Measurements from ENCODE around the gene RALGAPA1. TPM values are rescaled to one million over a fixed set of nuclear protein-coding genes. Genes with fewer than 3 reads are reported as not detected.

The RALGAPA1 gene
- total and polyA plus RNA-seq, 2 donors (not counting 1 experiment from before 2014, with no cell fraction given), result 7.2 to 34.5 TPM

DNA sequence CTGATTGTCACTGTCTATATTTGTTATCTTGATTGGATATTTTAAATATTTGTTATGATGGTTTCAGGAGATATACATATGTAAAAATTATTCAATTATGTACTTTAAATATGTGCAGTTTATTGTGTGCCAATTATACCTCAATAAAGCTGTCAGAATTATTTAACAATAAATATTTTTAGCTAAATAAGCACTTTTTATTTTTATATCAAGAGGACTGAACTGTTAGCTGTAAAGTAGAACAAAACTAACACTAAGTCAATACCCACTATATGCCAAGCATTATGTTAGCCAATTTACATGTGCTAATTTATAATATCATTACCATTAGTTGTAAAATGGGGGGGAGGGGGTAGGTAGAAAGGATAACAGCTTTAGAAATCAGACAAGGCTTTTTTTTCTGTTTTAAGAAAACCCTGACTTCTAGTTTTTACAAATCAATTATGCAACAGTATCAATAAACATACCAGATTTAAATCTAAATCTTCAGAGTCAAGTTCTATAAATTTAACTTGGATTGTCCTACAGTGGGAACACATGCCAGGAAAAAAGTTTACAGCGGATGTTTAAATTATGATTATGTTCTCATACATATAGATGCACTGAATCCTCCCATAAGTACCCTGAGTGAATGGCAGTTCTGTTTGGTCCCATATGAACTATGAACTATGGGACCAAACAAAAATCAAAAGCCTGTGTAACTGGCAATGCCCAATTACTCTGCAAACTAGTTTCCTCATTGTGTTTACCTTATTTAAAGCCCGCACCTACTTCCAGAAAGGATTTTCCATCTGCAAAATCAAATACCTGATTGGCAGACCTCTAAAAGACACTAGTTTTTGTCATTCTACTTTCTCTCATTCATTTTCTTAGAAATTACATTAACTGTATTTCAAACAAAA is 2.8 kb downstream of the RALGAPA1 start:
- Histone ChIP-seq H2AFZ (ENCODE audit: low read length) (no peak overlapping the region), H4K20me1 (ENCODE audit: control insufficient read depth, extremely low read depth, insufficient read depth, low read length) (no peaks in the 10 kb centered on the region), H3K4me1 (ENCODE audit: control insufficient read depth, extremely low read depth, insufficient read depth, low read length) (peaks cover 5% of the 10 kb centered on the region), H3K9me3 (ENCODE audit: control insufficient read depth, insufficient read depth, low read depth, low read length) (no peaks in the 10 kb centered on the region), H3K4me3 (replicated peaks in 1 of 4; ENCODE audit: control extremely low read depth in 1 of 4, insufficient read depth in 1 of 4, low read depth in 3 of 4, low read length in 4 of 4) (peak overlapping the region in 2 of 4 experiments; percentile 71 to 94), H3K4me2 (ENCODE audit: extremely low read depth, insufficient read depth, low read length) (peak overlapping the region; percentile 85), H3K27me3 (ENCODE audit: control insufficient read depth, insufficient read depth, low read length) (no peaks in the 10 kb centered on the region), H3K9ac (ENCODE audit: insufficient read depth, low read length) (no peak overlapping the region), H3K79me2 (ENCODE audit: control insufficient read depth, insufficient read depth, low read length) (peaks cover 22% of the 10 kb centered on the region), H3K36me3 (ENCODE audit: control insufficient read depth, insufficient read depth, low read length) (no peaks in the 10 kb centered on the region), H3K27ac (ENCODE audit: insufficient read depth, low read length) (no peak overlapping the region)
- TF ChIP-seq CTCF (conservative IDR thresholded peaks at IDR 0.05 in 1 of 2, IDR thresholded peaks at IDR 0.05 in 1 of 2; ENCODE audit: low read depth in 1 of 2, low read length in 2 of 2), result no peak
- no peak for TF ChIP-seq EZH2 (IDR thresholded peaks at IDR 0.05; ENCODE audit: low read length, missing control alignments)
- DNase-seq (ENCODE audit: low read depth in 2 of 2), result no peak

GRCh38 chr14:35797796-35798195 is 11.3 kb downstream of the RALGAPA1 start:
- no peaks in the 10 kb centered on the region for H3K27me3 ChIP-seq (ENCODE audit: control insufficient read depth, insufficient read depth, low read length)
- H2AFZ ChIP-seq (ENCODE audit: low read length), result no peak overlapping the region
- H3K9ac ChIP-seq (ENCODE audit: insufficient read depth, low read length), result no peak overlapping the region
- TF ChIP-seq EZH2 (IDR thresholded peaks at IDR 0.05; ENCODE audit: low read length, missing control alignments) (no peak), CTCF (conservative IDR thresholded peaks at IDR 0.05 in 1 of 2, IDR thresholded peaks at IDR 0.05 in 1 of 2; ENCODE audit: low read depth in 1 of 2, low read length in 2 of 2) (no peak)
- H3K4me1 ChIP-seq (ENCODE audit: control insufficient read depth, extremely low read depth, insufficient read depth, low read length), result no peaks in the 10 kb centered on the region
- no peaks in the 10 kb centered on the region for H3K36me3 ChIP-seq (ENCODE audit: control insufficient read depth, insufficient read depth, low read length)
- H3K9me3 ChIP-seq (ENCODE audit: control insufficient read depth, insufficient read depth, low read depth, low read length), result no peaks in the 10 kb centered on the region
- DNase-seq (ENCODE audit: low read depth in 2 of 2), result no peak
- H3K4me2 ChIP-seq (ENCODE audit: extremely low read depth, insufficient read depth, low read length), result no peak overlapping the region
- no peak overlapping the region for H3K4me3 ChIP-seq (replicated peaks in 1 of 4; ENCODE audit: control extremely low read depth in 1 of 4, insufficient read depth in 1 of 4, low read depth in 3 of 4, low read length in 4 of 4)
- H3K27ac ChIP-seq (ENCODE audit: insufficient read depth, low read length), result no peak overlapping the region
- no peaks in the 10 kb centered on the region for H4K20me1 ChIP-seq (ENCODE audit: control insufficient read depth, extremely low read depth, insufficient read depth, low read length)
- peaks cover 5% of the 10 kb centered on the region for H3K79me2 ChIP-seq (ENCODE audit: control insufficient read depth, insufficient read depth, low read length)

DNA sequence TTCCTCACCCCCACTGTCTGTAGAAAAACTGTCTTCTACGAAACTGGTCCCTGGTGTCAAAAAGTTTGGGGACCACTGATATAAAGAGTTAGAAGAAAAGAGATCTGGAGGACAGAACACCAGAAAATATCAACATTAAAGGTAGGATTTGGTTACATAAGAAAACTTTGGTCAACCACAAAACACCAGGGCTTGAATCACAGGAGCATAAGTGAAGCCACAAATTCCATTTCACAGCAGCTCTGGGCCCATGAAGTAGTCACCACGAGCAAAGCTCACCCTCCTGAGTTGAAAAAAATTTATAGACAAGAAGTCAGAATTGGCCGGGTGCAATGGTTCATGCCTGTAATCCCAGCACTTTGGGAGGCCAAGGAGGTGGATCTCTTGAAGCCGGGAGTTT is 19.4 kb downstream of the RALGAPA1 start:
- no peak for TF ChIP-seq CTCF (conservative IDR thresholded peaks at IDR 0.05 in 1 of 2, IDR thresholded peaks at IDR 0.05 in 1 of 2; ENCODE audit: low read depth in 1 of 2, low read length in 2 of 2)
- no peak overlapping the region for H2AFZ ChIP-seq (ENCODE audit: low read length)
- no peaks in the 10 kb centered on the region for H3K79me2 ChIP-seq (ENCODE audit: control insufficient read depth, insufficient read depth, low read length)
- no peaks in the 10 kb centered on the region for H3K36me3 ChIP-seq (ENCODE audit: control insufficient read depth, insufficient read depth, low read length)
- DNase-seq (ENCODE audit: low read depth in 2 of 2), result peak in 1 of 2 donors; percentile 82
- no peak overlapping the region for H3K4me2 ChIP-seq (ENCODE audit: extremely low read depth, insufficient read depth, low read length)
- H4K20me1 ChIP-seq (ENCODE audit: control insufficient read depth, extremely low read depth, insufficient read depth, low read length), result no peaks in the 10 kb centered on the region
- no peaks in the 10 kb centered on the region for H3K4me1 ChIP-seq (ENCODE audit: control insufficient read depth, extremely low read depth, insufficient read depth, low read length)
- no peaks in the 10 kb centered on the region for H3K27me3 ChIP-seq (ENCODE audit: control insufficient read depth, insufficient read depth, low read length)
- H3K27ac ChIP-seq (ENCODE audit: insufficient read depth, low read length), result no peak overlapping the region
- no peaks in the 10 kb centered on the region for H3K9me3 ChIP-seq (ENCODE audit: control insufficient read depth, insufficient read depth, low read depth, low read length)
- H3K9ac ChIP-seq (ENCODE audit: insufficient read depth, low read length), result no peak overlapping the region
- H3K4me3 ChIP-seq (replicated peaks in 1 of 4; ENCODE audit: control extremely low read depth in 1 of 4, insufficient read depth in 1 of 4, low read depth in 3 of 4, low read length in 4 of 4), result no peak overlapping the region

All from fibroblast of lung (primary cell).